GM19467 (cell line): Measurements from ENCODE around the gene GPA33.

Source experiments
- ATAC-seq: cut with Tn5 transposase; IDR thresholded peaks from one replicate; pipeline ENCODE4 v1.9.1; 2021; ENCODE audit warnings: mild to moderate bottlenecking, moderate library complexity; ENCODE audit not compliant: unreplicated experiment

Gene GPA33

GRCh38 chr1:167088746-167089417, 1.3 kb downstream of the GPA33 start:
- no peak for ATAC-seq

DNA sequence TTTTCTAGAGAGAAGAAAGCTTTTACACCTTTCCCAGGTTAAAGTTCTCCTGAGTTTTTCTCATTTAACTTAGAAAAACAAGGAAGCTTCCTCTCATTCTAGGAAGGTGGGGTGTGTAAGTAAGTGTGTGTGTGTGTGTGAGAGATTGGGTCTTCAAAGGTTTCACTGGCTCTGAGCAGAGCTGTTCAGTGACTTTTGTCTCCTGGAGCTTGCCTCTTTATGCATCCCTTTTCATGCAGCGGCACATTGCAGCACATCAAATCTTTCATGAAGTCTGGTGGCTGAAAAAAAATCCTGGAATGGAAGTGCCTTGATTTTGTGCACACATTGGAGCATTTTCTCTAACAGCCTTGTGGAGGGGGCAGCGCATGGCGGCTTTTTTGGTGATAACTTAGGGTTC, 3.4 kb downstream of the GPA33 start:
- no peak for ATAC-seq

GRCh38 chr1:167086033-167086432, 4.1 kb downstream of the GPA33 start:
- no peak for ATAC-seq

- no peak for ATAC-seq
These were observed 5.4 kb downstream of the GPA33 start for GRCh38 chr1:167084757-167085156.

GRCh38 chr1:167083871-167084270, 6.3 kb downstream of the GPA33 start:
- ATAC-seq: no peak

DNA sequence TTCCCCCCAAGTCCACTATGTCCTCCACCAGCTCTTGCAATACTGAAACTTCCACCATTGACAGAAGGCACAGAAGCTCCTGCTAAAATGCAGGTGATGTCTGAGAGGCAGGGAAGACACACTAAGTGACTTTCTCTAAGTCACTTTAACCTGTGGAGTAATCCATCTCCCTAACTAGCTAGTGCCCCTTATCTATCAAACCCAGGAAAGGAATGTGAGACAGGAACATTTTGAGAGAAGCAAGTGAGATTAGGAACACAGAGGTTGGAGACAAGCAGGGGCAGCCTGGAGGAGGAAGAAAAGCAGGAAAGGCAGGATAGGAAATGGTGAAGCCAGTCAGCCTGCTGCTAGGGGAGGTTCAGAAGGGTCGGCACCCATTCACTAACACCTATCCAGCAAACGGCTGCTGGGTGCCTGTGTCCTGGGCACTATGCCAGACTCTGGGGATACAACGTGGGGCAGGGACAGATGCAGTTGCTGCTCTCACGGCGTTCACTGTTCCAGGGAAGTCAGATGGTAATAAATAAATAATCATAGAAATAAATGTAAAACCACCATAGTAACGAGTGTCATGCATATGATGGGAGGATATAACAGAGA, 7.0 kb downstream of the GPA33 start:
- no peak for ATAC-seq

DNA sequence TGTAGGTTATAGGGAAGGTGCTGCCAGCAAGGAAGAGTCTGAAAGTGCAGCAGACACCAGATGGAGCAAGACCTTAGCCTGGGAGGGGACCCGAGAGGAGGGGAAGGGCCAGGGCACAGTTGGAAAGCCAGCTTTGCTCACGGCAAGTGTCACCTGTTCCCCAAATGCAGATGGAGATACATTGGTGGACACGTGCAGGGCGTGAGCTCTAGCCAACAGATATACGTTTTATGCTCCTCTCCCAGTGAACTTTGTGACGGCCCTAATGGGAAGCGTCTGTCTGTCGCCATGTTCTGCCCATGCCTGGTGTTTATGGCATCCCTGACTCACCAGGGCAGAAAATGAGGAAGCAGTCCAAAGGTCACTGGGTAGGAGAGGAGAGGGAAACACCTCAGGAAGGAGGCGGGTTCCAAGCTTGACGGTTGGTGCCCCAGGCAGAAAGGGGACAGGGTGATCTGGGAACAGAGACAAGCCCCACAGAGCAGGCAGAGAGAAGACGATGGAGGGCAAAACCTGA, 7.6 kb downstream of the GPA33 start:
- ATAC-seq: no peak

DNA sequence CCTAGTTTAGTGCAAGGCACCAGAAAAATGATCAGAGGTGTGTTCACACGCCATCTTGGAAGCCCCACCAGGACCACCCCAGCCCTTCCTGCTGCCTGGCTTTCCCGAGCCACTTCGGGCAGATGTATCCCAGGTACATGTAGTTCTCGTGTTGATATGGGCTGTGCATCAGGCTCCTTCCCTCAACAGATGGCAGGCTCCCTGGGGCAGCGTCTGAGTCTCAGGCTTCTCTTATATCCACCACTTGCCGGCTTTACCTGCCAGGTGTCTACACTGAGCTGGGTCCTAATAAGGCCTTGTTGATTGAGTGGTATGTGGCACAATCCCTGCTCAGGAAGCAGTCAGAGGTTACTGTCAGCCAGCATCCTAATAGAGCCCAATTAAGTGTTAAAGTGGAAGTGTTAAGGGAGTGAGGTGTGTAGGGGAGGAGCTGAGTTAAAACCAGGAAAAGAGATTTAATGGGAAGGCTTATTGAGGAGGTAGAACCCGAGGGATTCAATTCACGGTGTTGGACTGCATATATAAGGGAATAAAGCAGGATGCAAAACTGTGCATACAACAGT, 8.5 kb downstream of the GPA33 start:
- ATAC-seq: no peak

- no peak for ATAC-seq
These were observed 12.3 kb downstream of the GPA33 start for GRCh38 chr1:167077868-167078210.

- ATAC-seq: no peak
These were observed 12.9 kb downstream of the GPA33 start for GRCh38 chr1:167077128-167077867.

GRCh38 chr1:167076136-167076710, 14.0 kb downstream of the GPA33 start:
- ATAC-seq: no peak

GRCh38 chr1:167071286-167071685, 18.9 kb downstream of the GPA33 start:
- no peak for ATAC-seq

GRCh38 chr1:167068761-167069160, 21.4 kb downstream of the GPA33 start:
- ATAC-seq: no peak

DNA sequence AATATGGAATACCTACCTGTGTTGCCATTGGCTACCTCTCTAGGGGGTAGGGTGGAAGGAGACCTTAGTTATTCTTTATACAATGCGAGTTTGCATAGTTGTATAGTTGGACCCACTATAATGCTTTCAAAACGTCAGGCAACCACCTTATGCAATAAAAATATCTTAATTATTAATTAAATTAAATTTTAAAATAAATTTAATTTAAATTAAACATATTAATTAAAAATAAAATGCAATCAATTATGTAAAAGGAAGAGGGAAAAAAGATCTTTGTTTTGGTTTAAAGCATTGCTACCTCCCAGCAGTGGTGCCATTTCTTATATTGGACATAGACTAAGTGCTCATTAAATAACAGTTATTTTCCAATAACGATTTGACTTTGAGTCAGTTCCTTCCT, 22.3 kb downstream of the GPA33 start:
- ATAC-seq: no peak

- peak; percentile 74 for ATAC-seq
These were observed 23.6 kb downstream of the GPA33 start for GRCh38 chr1:167066333-167067122.

DNA sequence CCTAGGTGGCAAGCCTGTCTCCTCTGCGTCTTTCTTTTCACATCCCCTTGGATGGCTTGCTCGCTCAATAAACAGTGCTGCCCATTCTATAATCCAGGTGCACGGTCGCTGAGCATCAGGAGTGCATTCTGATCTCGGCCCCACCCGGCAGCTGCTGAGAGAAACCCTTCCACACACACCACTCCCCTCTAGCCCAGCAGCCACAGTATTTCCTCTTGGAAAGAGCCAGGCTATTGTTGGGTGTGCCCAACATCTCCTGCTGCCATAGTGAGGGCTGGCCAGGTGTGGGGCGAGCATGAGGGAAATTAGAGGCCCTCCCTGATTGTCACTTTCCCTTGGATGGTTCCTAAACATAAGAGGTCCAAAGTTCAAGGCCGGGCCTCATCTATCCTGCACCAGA, 24.7 kb downstream of the GPA33 start:
- ATAC-seq: no peak

DNA sequence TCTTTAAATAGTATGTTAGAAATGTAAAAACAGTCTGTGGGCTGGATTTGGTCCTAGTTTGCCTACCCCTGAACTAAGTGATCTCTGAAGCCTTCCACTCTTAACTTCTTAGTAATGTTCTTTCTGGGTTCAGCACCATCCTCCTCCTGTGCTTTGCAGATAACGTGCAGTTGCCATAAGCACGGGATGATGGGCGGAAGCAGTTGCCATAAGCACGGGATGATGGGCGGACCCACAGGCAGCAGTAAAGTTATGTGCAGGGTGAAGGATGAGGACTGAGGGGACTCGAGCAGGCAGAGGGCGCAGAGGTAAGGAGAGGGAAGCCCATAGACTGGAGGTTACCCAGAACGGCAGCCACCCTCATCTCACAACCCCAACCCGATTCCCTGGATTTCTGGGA, 25.6 kb downstream of the GPA33 start:
- ATAC-seq: no peak

GRCh38 chr1:167061073-167061464, 29.1 kb downstream of the GPA33 start:
- ATAC-seq: no peak

- no peak for ATAC-seq
These were observed 29.8 kb downstream of the GPA33 start for GRCh38 chr1:167060141-167061072.

DNA sequence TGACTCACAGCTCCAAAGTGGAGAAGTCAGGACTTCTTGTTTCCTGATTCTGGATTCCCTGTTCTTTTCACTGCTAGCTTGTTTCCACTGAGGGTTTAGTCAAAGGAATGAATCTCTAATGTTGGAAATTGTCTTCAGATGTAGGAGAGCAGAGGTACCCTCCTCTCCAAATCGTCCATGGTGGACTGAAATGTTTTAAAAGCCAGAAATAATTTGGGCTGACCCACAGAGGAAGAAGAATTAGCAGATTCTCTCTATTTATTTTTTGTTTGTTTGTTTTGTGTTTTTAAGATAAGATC, 30.4 kb downstream of the GPA33 start:
- no peak for ATAC-seq
